ENCODE measurements around the gene SUPT6H.

- no peak for TF ChIP-seq CTCF (IDR thresholded peaks at IDR 0.05)
- TF ChIP-seq POLR2A (IDR thresholded peaks at IDR 0.05) = no peak
These were observed 50.9 kb downstream of the SUPT6H start for GRCh38 chr17:28712705-28713415.
